A549 (cell line): ENCODE measurements around the gene MARK1. TPM values are rescaled to one million over a fixed set of nuclear protein-coding genes. Genes with fewer than 3 reads are reported as not detected.

Experiments used
- ATAC-seq, 2 experiments: fragments of 200-7000 bp in 1 of 2; fragments of >200 bp in 1 of 2; cut with Nextera tagmentation in 1 of 2; cut with Tn5 transposase in 1 of 2; 3 replicates each; pipeline versions ENCODE4 v1.8.0 to v1.9.1; 2018 to 2020; ENCODE audit warnings: mild to moderate bottlenecking in 1 of 2, moderate library complexity in 1 of 2
- CTCF ChIA-PET: fragments of 300-600 bp; sonication (Branson Sonifier 250); formaldehyde crosslinking; extraction: SDS; loops from one replicate; lab custom pipeline; 2021; ENCODE audit warnings: antibody characterized with exemption, inconsistent platforms; lab: Yijun Ruan, JAX
- POLR2A ChIA-PET: fragments of 350-600 bp; formaldehyde crosslinking; extraction: SDS; loops from one replicate; lab custom pipeline; 2021; ENCODE audit warnings: antibody characterized with exemption, inconsistent platforms; lab: Yijun Ruan, JAX
- DNase-seq, 2 experiments: peaks; one replicate each; pipeline versions ENCODE4 v3.0.0 to v3.0.0-alpha.2; 2011 to 2016; ENCODE audit warnings: low read depth in 1 of 2, low spot score in 1 of 2
- FAIRE-seq: peaks from 2 replicates; lab custom pipeline; 2011; peaks lifted over from hg19 to GRCh38; lab: Jason Lieb, UNC
- H3K27ac ChIP-seq, 2 experiments: fragments of >200 bp; sonication (Bioruptor Twin); formaldehyde crosslinking; 3 replicates each; pipeline ENCODE4 v1.5.1; 2016 to 2017
- H3K4me1 ChIP-seq: fragments of >200 bp; sonication (Bioruptor Twin); formaldehyde crosslinking; 3 replicates; pipeline ENCODE4 v1.6.1; 2016
- H3K4me2 ChIP-seq: fragments of >200 bp; sonication (Bioruptor Twin); formaldehyde crosslinking; 3 replicates; pipeline ENCODE4 v1.6.1; 2016
- H3K4me3 ChIP-seq: fragments of >200 bp; sonication (Bioruptor Twin); formaldehyde crosslinking; 3 replicates; pipeline ENCODE4 v1.5.1; 2016
- H3K9me3 ChIP-seq: fragments of >200 bp; sonication (Bioruptor Twin); formaldehyde crosslinking; 3 replicates; pipeline ENCODE4 v1.6.1; 2016
- BCL3 ChIP-seq: fragments of >200 bp; sonication (Bioruptor Twin); formaldehyde crosslinking; IDR thresholded peaks from 3 replicates; pipeline ENCODE4 v1.6.1; 2016
- BHLHE40 ChIP-seq: IDR thresholded peaks from 2 replicates; pipeline ENCODE4 v1.6.1; 2012; ENCODE audit warnings: low read depth, low read length, inconsistent platforms
- CBX2 ChIP-seq: fragments of 200-600 bp; sonication (generic); IDR thresholded peaks from 2 replicates; pipeline ENCODE4 v1.6.1; 2016; ENCODE audit warnings: low read depth, mild to moderate bottlenecking, borderline replicate concordance
- CBX8 ChIP-seq: fragments of 200-600 bp; sonication (generic); IDR thresholded peaks from 2 replicates; pipeline ENCODE4 v1.6.1; 2016
- EHMT2 ChIP-seq: fragments of 200-600 bp; sonication (generic); IDR thresholded peaks from 2 replicates; pipeline ENCODE4 v1.6.1; 2016; ENCODE audit warnings: antibody characterized with exemption, low read depth, mild to moderate bottlenecking, moderate library complexity
- EP300 ChIP-seq, 2 experiments: fragments of >200 bp; sonication (Bioruptor Twin); formaldehyde crosslinking; IDR thresholded peaks; 2 replicates in 1 of 2; 3 replicates in 1 of 2; pipeline ENCODE4 v1.6.1; 2016 to 2017
- FOSL2 ChIP-seq, 2 experiments: fragments of 450-650 bp in 1 of 2; fragments of >200 bp in 1 of 2; sonication (Bioruptor Twin) in 1 of 2; formaldehyde crosslinking; IDR thresholded peaks; 2 replicates each; pipeline versions ENCODE4 v1.5.0 to v1.6.1; 2016 to 2020; ENCODE audit warnings: mild to moderate bottlenecking in 1 of 2, moderate library complexity in 1 of 2
- HDAC2 ChIP-seq: fragments of 200-600 bp; sonication (generic); IDR thresholded peaks from 2 replicates; pipeline ENCODE4 v1.6.1; 2016
- HOXB5 ChIP-seq: fragments of 250-450 bp; sonication (Bioruptor Pico); IDR thresholded peaks from 2 replicates; pipeline ENCODE4 v1.5.0; 2020; ENCODE audit warnings: mild to moderate bottlenecking, moderate library complexity
- JUN ChIP-seq, 2 experiments: fragments of >200 bp; sonication (Bioruptor Twin); formaldehyde crosslinking; IDR thresholded peaks; 2 replicates in 1 of 2; 3 replicates in 1 of 2; pipeline ENCODE4 v1.6.1; 2016 to 2017
- JUNB ChIP-seq: fragments of >200 bp; sonication (Bioruptor Twin); formaldehyde crosslinking; IDR thresholded peaks from 2 replicates; pipeline ENCODE4 v1.6.1; 2016
- KDM5A ChIP-seq: fragments of 200-600 bp; sonication (generic); IDR thresholded peaks from 2 replicates; pipeline ENCODE4 v1.6.1; 2016; ENCODE audit warnings: antibody characterized with exemption, mild to moderate bottlenecking
- MAFK ChIP-seq: fragments of 450-650 bp; IDR thresholded peaks from 2 replicates; pipeline ENCODE4 v1.6.1; 2014; ENCODE audit not compliant: partially characterized antibody
- MYC ChIP-seq: IDR thresholded peaks from 2 replicates; pipeline ENCODE4 v1.6.1; 2012; ENCODE audit warnings: mild to moderate bottlenecking, inconsistent platforms, low read length, improper control_type of control experiment, borderline replicate concordance
- NPAS2 ChIP-seq: fragments of 250-450 bp; sonication (Bioruptor Pico); IDR thresholded peaks from 2 replicates; pipeline ENCODE4 v1.8.0; 2022; ENCODE audit warnings: mild to moderate bottlenecking, moderate library complexity, borderline replicate concordance
- TFCP2L1 ChIP-seq: fragments of 250-450 bp; sonication (Bioruptor Pico); IDR thresholded peaks from 2 replicates; pipeline ENCODE4 v1.5.0; 2021; ENCODE audit warnings: mild to moderate bottlenecking
- TP53 ChIP-seq: fragments of 250-450 bp; sonication (Bioruptor Pico); IDR thresholded peaks from 2 replicates; pipeline ENCODE4 v1.5.0; 2021; ENCODE audit warnings: mild to moderate bottlenecking, moderate library complexity
- ZC3H11A ChIP-seq: fragments of 450-650 bp; IDR thresholded peaks from 2 replicates; pipeline ENCODE4 v1.6.1; 2014; ENCODE audit warnings: antibody characterized with exemption, mild to moderate bottlenecking
- whole genome bisulfite sequencing: methylation state at CpG from one replicate; pipeline ENCODE4 v1.1.6; 2017; ENCODE audit errors: missing lambda C conversion rate; 5-methylcytosine and 5-hydroxymethylcytosine counted together
- polyA plus RNA-seq, 4 experiments: library from polyadenylated mRNA; depleted of rRNA in 3 of 4; stranded (reverse); fragments of >200 nt; fragmentation: RNase III in 1 of 4; extraction: RNeasy Plus Mini Kit Qiagen cat#74134 plus additional on column Dnase treatment in 1 of 4; gene quantifications; 2 replicates in 3 of 4; 3 replicates in 1 of 4; pipeline ENCODE4 v1.2.3, GENCODE V29; 2011 to 2017
- TF ChIP-seq, protein P1 (sequence below): fragments of 150-350 bp; IDR thresholded peaks from 2 replicates; pipeline ENCODE4 v1.6.1; 2014; ENCODE audit warnings: low read depth, mild to moderate bottlenecking, low read length
- TF ChIP-seq, protein P2 (sequence below): fragments of >200 bp; sonication (Bioruptor Twin); formaldehyde crosslinking; IDR thresholded peaks from 3 replicates; pipeline ENCODE4 v1.5.1; 2016
- TF ChIP-seq, protein P3 (sequence below): fragments of >200 bp; sonication (Bioruptor Twin); formaldehyde crosslinking; IDR thresholded peaks from 2 replicates; pipeline ENCODE4 v1.6.1; 2016
- TF ChIP-seq, protein P4 (sequence below): fragments of 200-600 bp; sonication (generic); IDR thresholded peaks from 2 replicates; pipeline ENCODE4 v1.6.1; 2016; ENCODE audit warnings: antibody characterized with exemption, mild to moderate bottlenecking, moderate library complexity
- TF ChIP-seq, protein P5 (sequence below): IDR thresholded peaks from 2 replicates; pipeline ENCODE4 v1.6.1; 2012
- TF ChIP-seq, protein P6 (sequence below): fragments of 450-650 bp; IDR thresholded peaks from 2 replicates; pipeline ENCODE4 v1.6.1; 2014; ENCODE audit warnings: antibody characterized with exemption

Gene MARK1
- polyA plus RNA-seq, 2 of the 4 experiments (the other 2 are of a cell fraction): 0.03 to 0.05 TPM

GRCh38 chr1:220631238-220631815 lies 103.4 kb downstream of the MARK1 start:
- H3K9me3 ChIP-seq: no peaks in the 10 kb centered on the region
- POLR2A ChIA-PET: no interaction called here
- no peaks in the 10 kb centered on the region for H3K4me1 ChIP-seq
- DNase-seq (peak in 1 of 2 experiments; percentile 6), FAIRE-seq (no peak), ATAC-seq (peak; percentile 33 to 50; a peak in 2 of 6 replicates)
- CTCF ChIA-PET: no interaction called here
- WGBS: 3% methylated on average over 4 of the region's 4 CpGs
- no peak overlapping the region for H3K27ac ChIP-seq
- no peak for TF ChIP-seq JUN (IDR thresholded peaks at IDR 0.05)
- no peak for TF ChIP-seq FOSL2 (IDR thresholded peaks at IDR 0.05)
- TF ChIP-seq FOSL2 (CRISPR knock-in tag; IDR thresholded peaks at IDR 0.05): no peak
- TF ChIP-seq KDM5A: no peak
- no peak for TF ChIP-seq HOXB5 (CRISPR knock-in tag)
- no peak for TF ChIP-seq MYC
- TF ChIP-seq, protein P1, sequence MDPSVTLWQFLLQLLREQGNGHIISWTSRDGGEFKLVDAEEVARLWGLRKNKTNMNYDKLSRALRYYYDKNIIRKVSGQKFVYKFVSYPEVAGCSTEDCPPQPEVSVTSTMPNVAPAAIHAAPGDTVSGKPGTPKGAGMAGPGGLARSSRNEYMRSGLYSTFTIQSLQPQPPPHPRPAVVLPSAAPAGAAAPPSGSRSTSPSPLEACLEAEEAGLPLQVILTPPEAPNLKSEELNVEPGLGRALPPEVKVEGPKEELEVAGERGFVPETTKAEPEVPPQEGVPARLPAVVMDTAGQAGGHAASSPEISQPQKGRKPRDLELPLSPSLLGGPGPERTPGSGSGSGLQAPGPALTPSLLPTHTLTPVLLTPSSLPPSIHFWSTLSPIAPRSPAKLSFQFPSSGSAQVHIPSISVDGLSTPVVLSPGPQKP: no peak
- no peak for TF ChIP-seq BHLHE40
- TF ChIP-seq CBX2: no peak
- H3K4me2 ChIP-seq: peak overlapping the region; percentile 28; the same call in 2 of the 3 replicates
- no peak overlapping the region for H3K4me3 ChIP-seq

DNA sequence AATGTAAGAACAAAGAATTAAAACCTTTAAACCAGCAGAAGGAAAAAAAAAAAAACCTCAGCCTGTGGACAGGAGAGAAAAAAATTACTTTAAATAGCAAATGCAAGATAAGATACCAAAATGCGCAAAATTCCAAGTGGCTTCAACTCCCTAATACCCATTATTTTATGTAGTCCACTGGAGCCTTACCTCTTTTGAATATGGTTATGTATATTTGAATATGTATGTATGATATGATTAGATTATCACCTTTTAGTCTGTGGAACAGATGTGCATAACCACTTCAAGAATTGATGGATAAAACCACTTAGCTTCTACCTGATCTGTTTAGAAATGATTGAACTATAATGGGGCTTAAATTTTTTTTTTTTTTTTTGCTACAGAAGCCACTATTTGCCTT lies 109.8 kb downstream of the MARK1 start:
- H3K9me3 ChIP-seq: no peaks in the 10 kb centered on the region
- TF ChIP-seq EHMT2: no peak
- TF ChIP-seq, protein P2, sequence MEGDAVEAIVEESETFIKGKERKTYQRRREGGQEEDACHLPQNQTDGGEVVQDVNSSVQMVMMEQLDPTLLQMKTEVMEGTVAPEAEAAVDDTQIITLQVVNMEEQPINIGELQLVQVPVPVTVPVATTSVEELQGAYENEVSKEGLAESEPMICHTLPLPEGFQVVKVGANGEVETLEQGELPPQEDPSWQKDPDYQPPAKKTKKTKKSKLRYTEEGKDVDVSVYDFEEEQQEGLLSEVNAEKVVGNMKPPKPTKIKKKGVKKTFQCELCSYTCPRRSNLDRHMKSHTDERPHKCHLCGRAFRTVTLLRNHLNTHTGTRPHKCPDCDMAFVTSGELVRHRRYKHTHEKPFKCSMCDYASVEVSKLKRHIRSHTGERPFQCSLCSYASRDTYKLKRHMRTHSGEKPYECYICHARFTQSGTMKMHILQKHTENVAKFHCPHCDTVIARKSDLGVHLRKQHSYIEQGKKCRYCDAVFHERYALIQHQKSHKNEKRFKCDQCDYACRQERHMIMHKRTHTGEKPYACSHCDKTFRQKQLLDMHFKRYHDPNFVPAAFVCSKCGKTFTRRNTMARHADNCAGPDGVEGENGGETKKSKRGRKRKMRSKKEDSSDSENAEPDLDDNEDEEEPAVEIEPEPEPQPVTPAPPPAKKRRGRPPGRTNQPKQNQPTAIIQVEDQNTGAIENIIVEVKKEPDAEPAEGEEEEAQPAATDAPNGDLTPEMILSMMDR: no peak
- TF ChIP-seq TFCP2L1 (CRISPR knock-in tag): no peak
- TF ChIP-seq CBX8: no peak
- TF ChIP-seq EP300 (IDR thresholded peaks at IDR 0.05): no peak
- TF ChIP-seq ZC3H11A: no peak
- TF ChIP-seq, protein P3, sequence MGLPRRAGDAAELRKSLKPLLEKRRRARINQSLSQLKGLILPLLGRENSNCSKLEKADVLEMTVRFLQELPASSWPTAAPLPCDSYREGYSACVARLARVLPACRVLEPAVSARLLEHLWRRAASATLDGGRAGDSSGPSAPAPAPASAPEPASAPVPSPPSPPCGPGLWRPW: no peak
- TF ChIP-seq, protein P4, sequence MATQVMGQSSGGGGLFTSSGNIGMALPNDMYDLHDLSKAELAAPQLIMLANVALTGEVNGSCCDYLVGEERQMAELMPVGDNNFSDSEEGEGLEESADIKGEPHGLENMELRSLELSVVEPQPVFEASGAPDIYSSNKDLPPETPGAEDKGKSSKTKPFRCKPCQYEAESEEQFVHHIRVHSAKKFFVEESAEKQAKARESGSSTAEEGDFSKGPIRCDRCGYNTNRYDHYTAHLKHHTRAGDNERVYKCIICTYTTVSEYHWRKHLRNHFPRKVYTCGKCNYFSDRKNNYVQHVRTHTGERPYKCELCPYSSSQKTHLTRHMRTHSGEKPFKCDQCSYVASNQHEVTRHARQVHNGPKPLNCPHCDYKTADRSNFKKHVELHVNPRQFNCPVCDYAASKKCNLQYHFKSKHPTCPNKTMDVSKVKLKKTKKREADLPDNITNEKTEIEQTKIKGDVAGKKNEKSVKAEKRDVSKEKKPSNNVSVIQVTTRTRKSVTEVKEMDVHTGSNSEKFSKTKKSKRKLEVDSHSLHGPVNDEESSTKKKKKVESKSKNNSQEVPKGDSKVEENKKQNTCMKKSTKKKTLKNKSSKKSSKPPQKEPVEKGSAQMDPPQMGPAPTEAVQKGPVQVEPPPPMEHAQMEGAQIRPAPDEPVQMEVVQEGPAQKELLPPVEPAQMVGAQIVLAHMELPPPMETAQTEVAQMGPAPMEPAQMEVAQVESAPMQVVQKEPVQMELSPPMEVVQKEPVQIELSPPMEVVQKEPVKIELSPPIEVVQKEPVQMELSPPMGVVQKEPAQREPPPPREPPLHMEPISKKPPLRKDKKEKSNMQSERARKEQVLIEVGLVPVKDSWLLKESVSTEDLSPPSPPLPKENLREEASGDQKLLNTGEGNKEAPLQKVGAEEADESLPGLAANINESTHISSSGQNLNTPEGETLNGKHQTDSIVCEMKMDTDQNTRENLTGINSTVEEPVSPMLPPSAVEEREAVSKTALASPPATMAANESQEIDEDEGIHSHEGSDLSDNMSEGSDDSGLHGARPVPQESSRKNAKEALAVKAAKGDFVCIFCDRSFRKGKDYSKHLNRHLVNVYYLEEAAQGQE: no peak
- TF ChIP-seq JUNB: no peak
- no peak for TF ChIP-seq NPAS2
- TF ChIP-seq MAFK: no peak
- TF ChIP-seq TP53 (CRISPR knock-in tag): no peak
- no peak for TF ChIP-seq HDAC2
- TF ChIP-seq, protein P5, sequence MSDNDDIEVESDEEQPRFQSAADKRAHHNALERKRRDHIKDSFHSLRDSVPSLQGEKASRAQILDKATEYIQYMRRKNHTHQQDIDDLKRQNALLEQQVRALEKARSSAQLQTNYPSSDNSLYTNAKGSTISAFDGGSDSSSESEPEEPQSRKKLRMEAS: no peak
- TF ChIP-seq, protein P6, sequence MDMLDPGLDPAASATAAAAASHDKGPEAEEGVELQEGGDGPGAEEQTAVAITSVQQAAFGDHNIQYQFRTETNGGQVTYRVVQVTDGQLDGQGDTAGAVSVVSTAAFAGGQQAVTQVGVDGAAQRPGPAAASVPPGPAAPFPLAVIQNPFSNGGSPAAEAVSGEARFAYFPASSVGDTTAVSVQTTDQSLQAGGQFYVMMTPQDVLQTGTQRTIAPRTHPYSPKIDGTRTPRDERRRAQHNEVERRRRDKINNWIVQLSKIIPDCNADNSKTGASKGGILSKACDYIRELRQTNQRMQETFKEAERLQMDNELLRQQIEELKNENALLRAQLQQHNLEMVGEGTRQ: no peak
- no peak for TF ChIP-seq BCL3
- TF ChIP-seq, all 56 proteins: peak for 0
- FAIRE-seq (no peak), DNase-seq (no peak), ATAC-seq (no peak)
- WGBS: 96% methylated on average over 1 of the region's 1 CpG
- Histone ChIP-seq H3K4me2 (no peak overlapping the region), H3K4me3 (no peak overlapping the region), H3K27ac (no peak overlapping the region), H3K4me1 (no peaks in the 10 kb centered on the region)
- POLR2A ChIA-PET: no interaction called here
- CTCF ChIA-PET: interaction anchor here (0.6 to 0.7 kb wide), 2 partner anchors 42 to 174 kb away, joined by 3 read pairs; no protein-coding TSS in a partner anchor
